Gastrocnemius medialis (tissue), 4 donors: ENCODE data around the gene ARMCX5. TPM values are rescaled to one million over a fixed set of nuclear protein-coding genes. Genes with fewer than 3 reads are reported as not detected.
A peak's percentile ranks its signal among the peaks of the same experiment; 100 is the strongest.

ENCODE experiments used
- ATAC-seq, 2 donors: fragments of 150-250 bp; one replicate each; pipeline ENCODE4 v1.9.1; 2016
- DNase-seq, 2 donors: peaks; one replicate each; pipeline ENCODE4 v3.0.0-alpha.2; 2019
- H3K27ac ChIP-seq, 4 donors: fragments of 200-600 bp; sonication (generic); 1 replicate in 1 of 4; 2 replicates in 3 of 4; pipeline ENCODE4 v1.5.1; 2016 to 2018; ENCODE audit warnings: mild to moderate bottlenecking in 2 of 4, moderate library complexity in 1 of 4
- H3K27me3 ChIP-seq, 3 donors: fragments of 200-600 bp; sonication (generic) in 2 of 3; 1 replicate in 1 of 3; 2 replicates in 2 of 3; pipeline versions ENCODE4 v1.5.1 to v1.6.0; 2016 to 2019; ENCODE audit warnings: mild to moderate bottlenecking in 1 of 3, moderate library complexity in 1 of 3
- H3K36me3 ChIP-seq, 2 donors: fragments of 200-600 bp; sonication (generic) in 1 of 2; one replicate each; pipeline ENCODE4 v1.5.1; 2017 to 2018
- H3K4me1 ChIP-seq, 2 donors: fragments of 200-600 bp; sonication (generic) in 1 of 2; one replicate each; pipeline ENCODE4 v1.5.1; 2016 to 2017; ENCODE audit warnings: mild to moderate bottlenecking in 2 of 2
- H3K4me3 ChIP-seq, 4 donors: fragments of 200-600 bp; sonication (generic) in 3 of 4; 1 replicate in 1 of 4; 2 replicates in 3 of 4; pipeline ENCODE4 v1.5.1; 2016 to 2019; ENCODE audit warnings: mild to moderate bottlenecking in 2 of 4
- H3K9me3 ChIP-seq, 3 donors: fragments of 200-600 bp; sonication (generic) in 2 of 3; 1 replicate in 1 of 3; 2 replicates in 2 of 3; pipeline ENCODE4 v1.5.1; 2016 to 2019
- POLR2A ChIP-seq, 2 donors: fragments of 450-650 bp; IDR thresholded peaks; one replicate each; pipeline ENCODE4 v1.6.1; 2017; ENCODE audit warnings: antibody characterized with exemption in 2 of 2, mild to moderate bottlenecking in 2 of 2, moderate library complexity in 2 of 2
- in situ Hi-C, 4 donors: fragments of 200-750 bp; cut with MboI; loops; one replicate each; pipeline versions ENCODE4 v1.15.0 to v1.8.0; 2017; ENCODE audit warnings: low sequenced_read_pairs in 4 of 4
- intact Hi-C: fragments of 100-400 bp; cut with DNase I; formaldehyde crosslinking; loops from one replicate; pipeline ENCODE4 v1.15.1; 2023; ENCODE audit warnings: low total_unique reads
- total RNA-seq, 4 donors: library from RNA; depleted of rRNA; stranded (reverse); fragments of >200 nt; gene quantifications; one replicate each; pipeline versions ENCODE4 v1.1.0 to v1.2.3, GENCODE V29; 2016
- TF ChIP-seq, protein P1 (sequence below), 5 experiments: fragments of 450-650 bp in 3 of 5; fragments of 200-600 bp in 2 of 5; sonication (generic) in 2 of 5; IDR thresholded peaks in 4 of 5; conservative IDR thresholded peaks in 1 of 5; 1 replicate in 4 of 5; 2 replicates in 1 of 5; pipeline ENCODE4 v1.5.1; 2016 to 2019; ENCODE audit warnings: antibody characterized with exemption in 5 of 5, mild to moderate bottlenecking in 3 of 5, moderate library complexity in 3 of 5

The ARMCX5 gene
- total RNA-seq, 4 donors from 2014 or later: 2.4 to 7.9 (median 4.9) TPM

DNA sequence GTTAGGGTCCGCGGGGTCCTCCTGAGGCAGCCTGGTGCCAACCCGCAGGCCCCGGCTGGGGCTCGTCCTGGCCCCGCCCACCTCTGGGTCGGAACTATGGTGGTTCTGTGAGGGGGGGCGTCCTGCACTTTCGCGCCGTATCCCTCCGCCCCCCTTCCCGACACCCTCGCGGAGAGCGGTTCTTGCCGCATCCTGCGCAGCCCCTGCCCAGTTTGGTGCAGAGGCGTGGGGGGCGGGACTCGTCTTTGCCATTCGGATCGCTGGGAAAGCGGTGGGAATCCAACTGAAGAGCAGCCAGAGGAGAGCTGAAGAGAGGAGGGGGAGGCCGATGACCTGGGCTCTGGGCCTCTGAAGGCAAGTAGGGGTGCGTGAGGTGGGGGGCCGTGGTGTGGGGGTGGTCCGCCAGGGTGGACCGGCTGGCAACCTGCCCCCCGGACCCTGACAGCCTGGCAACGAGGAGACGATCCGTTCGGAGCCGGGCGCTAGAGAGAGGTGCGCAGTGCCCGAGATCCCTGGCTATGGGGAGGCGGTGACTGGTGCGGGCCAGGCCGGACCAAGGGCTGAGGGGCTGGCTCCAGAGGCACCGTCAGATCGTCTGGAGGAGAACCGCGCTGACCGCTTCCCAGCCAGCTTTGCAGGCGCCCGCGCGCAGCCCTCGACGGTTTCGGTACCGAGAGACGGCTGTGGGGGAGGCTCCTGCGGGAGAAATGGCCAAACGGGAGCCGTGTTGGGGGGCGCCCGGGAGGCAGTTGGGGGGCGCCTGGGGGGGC is 52.1 kb downstream of the ARMCX5 start, which contains the start of gene GPRASP1:
Gene GPRASP1 (plus strand): TSS at position 242 of the 770 bp plus-strand sequence. CDS start 2,431 bp downstream, outside the sequence.
- ATAC-seq: peak; percentile 58 to 62
- peak within 1 kb of the TSS; percentile 61 to 76 (median 70) for H3K4me3 ChIP-seq
- H3K9me3 ChIP-seq: no peaks in the 10 kb centered on the region
- intact Hi-C loops: loop anchor here (2.0 to 5.0 kb wide), 2 partner anchors 53 to 66 kb away; partner anchors contain the start of gene ARMCX5
- TF ChIP-seq POLR2A (IDR thresholded peaks at IDR 0.05): no peak
- TF ChIP-seq, protein P1, sequence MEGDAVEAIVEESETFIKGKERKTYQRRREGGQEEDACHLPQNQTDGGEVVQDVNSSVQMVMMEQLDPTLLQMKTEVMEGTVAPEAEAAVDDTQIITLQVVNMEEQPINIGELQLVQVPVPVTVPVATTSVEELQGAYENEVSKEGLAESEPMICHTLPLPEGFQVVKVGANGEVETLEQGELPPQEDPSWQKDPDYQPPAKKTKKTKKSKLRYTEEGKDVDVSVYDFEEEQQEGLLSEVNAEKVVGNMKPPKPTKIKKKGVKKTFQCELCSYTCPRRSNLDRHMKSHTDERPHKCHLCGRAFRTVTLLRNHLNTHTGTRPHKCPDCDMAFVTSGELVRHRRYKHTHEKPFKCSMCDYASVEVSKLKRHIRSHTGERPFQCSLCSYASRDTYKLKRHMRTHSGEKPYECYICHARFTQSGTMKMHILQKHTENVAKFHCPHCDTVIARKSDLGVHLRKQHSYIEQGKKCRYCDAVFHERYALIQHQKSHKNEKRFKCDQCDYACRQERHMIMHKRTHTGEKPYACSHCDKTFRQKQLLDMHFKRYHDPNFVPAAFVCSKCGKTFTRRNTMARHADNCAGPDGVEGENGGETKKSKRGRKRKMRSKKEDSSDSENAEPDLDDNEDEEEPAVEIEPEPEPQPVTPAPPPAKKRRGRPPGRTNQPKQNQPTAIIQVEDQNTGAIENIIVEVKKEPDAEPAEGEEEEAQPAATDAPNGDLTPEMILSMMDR (IDR thresholded peaks at IDR 0.05 in 4 of 5, conservative IDR thresholded peaks at IDR 0.05 in 1 of 5): no peak
- H3K27me3 ChIP-seq: no peaks in the 10 kb centered on the region
- in situ Hi-C loops: no loop called here
- peak within 1 kb of the TSS; percentile 55 to 60 (median 60) for H3K27ac ChIP-seq
- H3K4me1 ChIP-seq: no peaks in the 10 kb centered on the region
- H3K36me3 ChIP-seq: no peaks in the 10 kb centered on the region
- DNase-seq: peak; percentile 15 to 30

GRCh38 chrX:102652031-102652688 is 52.8 kb downstream of the ARMCX5 start:
- in situ Hi-C loops (no loop called here), intact Hi-C loops (loop anchor here (5.0 kb wide), 1 partner anchor 65 kb away; no protein-coding TSS in a partner anchor)
- H3K27ac ChIP-seq: peak overlapping the region; percentile 55 to 60 (median 60)
- H3K36me3 ChIP-seq: no peaks in the 10 kb centered on the region
- no peak for TF ChIP-seq POLR2A (IDR thresholded peaks at IDR 0.05)
- TF ChIP-seq, protein P1 (IDR thresholded peaks at IDR 0.05 in 4 of 5, conservative IDR thresholded peaks at IDR 0.05 in 1 of 5): peak in 4 of 5 experiments; percentile 19 to 44 (median 34)
- no peaks in the 10 kb centered on the region for H3K9me3 ChIP-seq
- peak overlapping the region; percentile 61 to 76 (median 70) for H3K4me3 ChIP-seq
- peak; percentile 56 to 70 for ATAC-seq
- DNase-seq: peak in 1 of 2 donors; percentile 29
- no peaks in the 10 kb centered on the region for H3K4me1 ChIP-seq
- no peaks in the 10 kb centered on the region for H3K27me3 ChIP-seq

Other genes starting within 250 kb of the ARMCX5 start
- gene NXF2B, start 159.5 kb upstream of the ARMCX5 start, total RNA-seq: not detected
- gene TCP11X2, start 127.7 kb upstream of the ARMCX5 start, total RNA-seq: not detected
- not detected for gene TMSB15A, start 82.8 kb upstream of the ARMCX5 start, total RNA-seq
- 1 to 10 TPM in 3 of 4 donors, under 1 TPM in 1; 0.98 to 2.1 (median 1.4) TPM for gene GPRASP1, start 52.0 kb downstream of the ARMCX5 start, total RNA-seq
- gene GPRASP2, start 112.9 kb downstream of the ARMCX5 start, total RNA-seq: 1 to 10 TPM in 3 of 4 donors, under 1 TPM in 1; 0.80 to 3.6 (median 2.1) TPM
- 1 to 10 TPM; 1.4 to 3.4 (median 2.7) TPM for gene GPRASP3, start 121.2 kb downstream of the ARMCX5 start, total RNA-seq